KOPT-K1 (cell line): Measurements from ENCODE around the gene ALPK3.

ENCODE experiments used
- H3K27ac ChIP-seq: fragments of 200-600 bp; sonication (generic); 2 replicates; pipeline ENCODE4 v1.5.1; 2016; ENCODE audit warnings: antibody characterized with exemption, mild to moderate bottlenecking, low read depth, low read length; ENCODE audit not compliant: poor library complexity, severe bottlenecking
- H3K36me3 ChIP-seq: fragments of 200-600 bp; sonication (generic); 2 replicates; pipeline ENCODE4 v1.5.1; 2017; ENCODE audit warnings: antibody characterized with exemption, mild to moderate bottlenecking, low read length, moderate library complexity; ENCODE audit not compliant: insufficient read depth
- H3K9me3 ChIP-seq: fragments of 200-600 bp; sonication (generic); 2 replicates; pipeline ENCODE4 v1.5.1; 2017; ENCODE audit warnings: antibody characterized with exemption, low read length, mild to moderate bottlenecking; ENCODE audit not compliant: insufficient read depth, poor library complexity, severe bottlenecking

ALPK3 gene

GRCh38 chr15:84789762-84790161, 27.4 kb upstream of the ALPK3 start:
- H3K9me3 ChIP-seq: no peaks in the 10 kb centered on the region
- no peak overlapping the region for H3K27ac ChIP-seq
- peaks cover 83% of the 10 kb centered on the region for H3K36me3 ChIP-seq

GRCh38 chr15:84790676-84791075, 26.5 kb upstream of the ALPK3 start:
- Histone ChIP-seq H3K27ac (no peak overlapping the region), H3K9me3 (no peaks in the 10 kb centered on the region), H3K36me3 (peaks cover 81% of the 10 kb centered on the region)

GRCh38 chr15:84791763-84792162, 25.4 kb upstream of the ALPK3 start:
- Histone ChIP-seq H3K9me3 (no peaks in the 10 kb centered on the region), H3K27ac (no peak overlapping the region), H3K36me3 (peaks cover 81% of the 10 kb centered on the region)

GRCh38 chr15:84793431-84794161, 23.6 kb upstream of the ALPK3 start:
- no peak overlapping the region for H3K27ac ChIP-seq
- peaks cover 83% of the 10 kb centered on the region for H3K36me3 ChIP-seq

GRCh38 chr15:84794162-84794547, 23.0 kb upstream of the ALPK3 start:
- Histone ChIP-seq H3K27ac (no peak overlapping the region), H3K9me3 (no peaks in the 10 kb centered on the region), H3K36me3 (peaks cover 84% of the 10 kb centered on the region)

More at GRCh38 chr15:84793431-84794161, 23.6 kb upstream of the ALPK3 start:
- H3K9me3 ChIP-seq: no peaks in the 10 kb centered on the region

- Histone ChIP-seq H3K36me3 (peaks cover 92% of the 10 kb centered on the region), H3K9me3 (no peaks in the 10 kb centered on the region), H3K27ac (no peak overlapping the region)
These were observed 22.0 kb upstream of the ALPK3 start for GRCh38 chr15:84795186-84795585.

- no peaks in the 10 kb centered on the region for H3K9me3 ChIP-seq
- H3K36me3 ChIP-seq: peaks cover 90% of the 10 kb centered on the region
- H3K27ac ChIP-seq: no peak overlapping the region
These were observed 19.9 kb upstream of the ALPK3 start for GRCh38 chr15:84797212-84797611.

- Histone ChIP-seq H3K36me3 (peaks cover 90% of the 10 kb centered on the region), H3K27ac (no peak overlapping the region), H3K9me3 (no peaks in the 10 kb centered on the region)
These were observed 19.4 kb upstream of the ALPK3 start for GRCh38 chr15:84797801-84798200.

GRCh38 chr15:84798436-84798946, 18.7 kb upstream of the ALPK3 start:
- Histone ChIP-seq H3K9me3 (no peaks in the 10 kb centered on the region), H3K27ac (no peak overlapping the region), H3K36me3 (peaks cover 92% of the 10 kb centered on the region)

GRCh38 chr15:84799511-84800187, 17.5 kb upstream of the ALPK3 start:
- Histone ChIP-seq H3K9me3 (no peaks in the 10 kb centered on the region), H3K36me3 (peaks cover 92% of the 10 kb centered on the region), H3K27ac (no peak overlapping the region)

- no peaks in the 10 kb centered on the region for H3K9me3 ChIP-seq
- H3K27ac ChIP-seq: no peak overlapping the region
- H3K36me3 ChIP-seq: peaks cover 92% of the 10 kb centered on the region
These were observed 16.8 kb upstream of the ALPK3 start for GRCh38 chr15:84800365-84800806.

GRCh38 chr15:84804005-84804900, 12.9 kb upstream of the ALPK3 start:
- Histone ChIP-seq H3K36me3 (peaks cover 56% of the 10 kb centered on the region), H3K27ac (no peak overlapping the region), H3K9me3 (no peaks in the 10 kb centered on the region)

- no peak overlapping the region for H3K27ac ChIP-seq
- peaks cover 47% of the 10 kb centered on the region for H3K36me3 ChIP-seq
These were observed 11.9 kb upstream of the ALPK3 start for GRCh38 chr15:84805221-84805620.

GRCh38 chr15:84807228-84807627, 9.9 kb upstream of the ALPK3 start:
- no peak overlapping the region for H3K27ac ChIP-seq
- no peaks in the 10 kb centered on the region for H3K9me3 ChIP-seq
- H3K36me3 ChIP-seq: peaks cover 29% of the 10 kb centered on the region; the same call in 1 of the 2 replicates

More at GRCh38 chr15:84805221-84805620, 11.9 kb upstream of the ALPK3 start:
- no peaks in the 10 kb centered on the region for H3K9me3 ChIP-seq
